ENCODE data around the gene SLC25A38. TPM values are rescaled to one million over a fixed set of nuclear protein-coding genes. Genes with fewer than 3 reads are reported as not detected.

Gene SLC25A38
- total RNA-seq, 1 donor from 2014 or later: 27.9 TPM

DNA sequence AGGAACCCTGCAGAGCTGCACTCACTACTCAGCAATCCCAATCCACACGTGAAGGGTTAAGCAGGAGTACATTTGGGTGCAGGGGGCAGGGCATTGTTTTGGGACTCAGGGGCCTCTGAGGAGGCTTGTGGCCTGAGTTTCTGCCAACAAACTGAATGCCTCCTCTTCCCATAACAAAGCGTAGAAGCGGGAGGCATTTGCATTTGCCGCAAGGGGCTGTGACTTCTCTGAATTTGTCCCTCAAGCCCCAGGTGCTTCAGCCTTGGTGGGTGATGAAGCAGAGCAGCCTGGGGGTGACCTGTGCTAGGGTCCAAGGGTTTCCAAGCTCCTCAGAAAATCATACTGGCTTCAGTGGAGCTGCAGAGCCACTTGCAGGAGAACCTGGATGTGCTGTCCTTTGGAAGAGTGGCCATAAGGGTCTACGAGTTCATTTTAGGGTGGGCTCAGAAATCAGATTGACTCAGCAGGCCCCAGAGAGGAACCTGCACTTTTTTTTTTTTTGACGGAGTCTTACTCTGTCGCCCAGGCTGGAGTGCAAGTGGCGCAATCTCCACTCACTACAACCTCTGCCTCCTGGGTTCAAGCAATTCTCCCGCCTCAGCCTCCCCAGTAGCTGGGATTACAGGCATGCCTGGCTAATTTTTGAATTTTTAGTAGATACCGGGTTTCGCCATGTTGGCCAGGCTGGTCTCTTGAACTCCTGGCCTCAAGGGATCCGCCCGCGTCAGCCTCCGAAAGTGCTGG is 21.9 kb downstream of the SLC25A38 start:
- Mint-ChIP-seq H3K4me3 (ENCODE audit: unreplicated experiment) (no peak overlapping the region), H3K4me1 (ENCODE audit: unreplicated experiment) (peaks cover 17% of the 10 kb centered on the region), H3K27ac (ENCODE audit: unreplicated experiment) (no peak overlapping the region), H3K27me3 (ENCODE audit: unreplicated experiment) (no peaks in the 10 kb centered on the region), H3K36me3 (ENCODE audit: unreplicated experiment) (peaks cover 16% of the 10 kb centered on the region), H3K9me3 (ENCODE audit: unreplicated experiment) (no peaks in the 10 kb centered on the region)
- DNase-seq (ENCODE audit: extremely low spot score, unreplicated experiment): no peak
- TF ChIP-seq, protein P1, sequence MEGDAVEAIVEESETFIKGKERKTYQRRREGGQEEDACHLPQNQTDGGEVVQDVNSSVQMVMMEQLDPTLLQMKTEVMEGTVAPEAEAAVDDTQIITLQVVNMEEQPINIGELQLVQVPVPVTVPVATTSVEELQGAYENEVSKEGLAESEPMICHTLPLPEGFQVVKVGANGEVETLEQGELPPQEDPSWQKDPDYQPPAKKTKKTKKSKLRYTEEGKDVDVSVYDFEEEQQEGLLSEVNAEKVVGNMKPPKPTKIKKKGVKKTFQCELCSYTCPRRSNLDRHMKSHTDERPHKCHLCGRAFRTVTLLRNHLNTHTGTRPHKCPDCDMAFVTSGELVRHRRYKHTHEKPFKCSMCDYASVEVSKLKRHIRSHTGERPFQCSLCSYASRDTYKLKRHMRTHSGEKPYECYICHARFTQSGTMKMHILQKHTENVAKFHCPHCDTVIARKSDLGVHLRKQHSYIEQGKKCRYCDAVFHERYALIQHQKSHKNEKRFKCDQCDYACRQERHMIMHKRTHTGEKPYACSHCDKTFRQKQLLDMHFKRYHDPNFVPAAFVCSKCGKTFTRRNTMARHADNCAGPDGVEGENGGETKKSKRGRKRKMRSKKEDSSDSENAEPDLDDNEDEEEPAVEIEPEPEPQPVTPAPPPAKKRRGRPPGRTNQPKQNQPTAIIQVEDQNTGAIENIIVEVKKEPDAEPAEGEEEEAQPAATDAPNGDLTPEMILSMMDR (IDR thresholded peaks at IDR 0.05): no peak

DNA sequence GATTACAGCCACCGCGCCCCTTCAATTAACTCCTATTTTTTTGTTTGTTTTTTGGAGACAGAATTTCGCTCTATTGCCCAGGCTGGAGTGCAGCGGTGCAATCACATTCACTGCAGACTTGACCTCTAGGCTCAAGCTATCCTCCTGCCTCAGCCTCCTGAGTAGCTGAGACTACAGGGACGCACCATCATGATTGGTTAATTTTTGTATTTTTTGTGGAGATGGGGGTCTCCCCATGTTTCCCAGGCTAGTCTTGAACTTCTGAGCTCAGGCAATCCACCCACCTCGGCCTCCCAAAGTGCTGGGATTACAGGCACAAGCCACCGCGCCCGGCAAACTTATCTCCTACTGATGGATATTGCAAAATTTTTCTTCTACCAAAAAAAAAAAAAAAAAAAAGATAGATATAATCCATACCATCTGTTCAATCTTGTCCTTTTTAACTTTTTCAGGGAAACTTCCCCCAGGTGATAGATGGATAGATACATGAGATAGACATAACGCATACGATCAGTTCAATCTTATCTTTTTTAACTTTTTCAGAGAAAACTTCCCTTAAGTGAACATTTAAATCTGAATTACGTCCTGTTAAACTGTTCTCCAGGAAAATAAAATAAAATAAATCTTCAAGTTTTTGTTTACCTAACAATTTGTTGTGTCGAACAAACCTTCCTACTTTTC is 22.7 kb downstream of the SLC25A38 start:
- peaks cover 17% of the 10 kb centered on the region for H3K4me1 Mint-ChIP-seq (ENCODE audit: unreplicated experiment)
- H3K4me3 Mint-ChIP-seq (ENCODE audit: unreplicated experiment): peak overlapping the region; percentile 95
- H3K36me3 Mint-ChIP-seq (ENCODE audit: unreplicated experiment): peaks cover 21% of the 10 kb centered on the region

DNA sequence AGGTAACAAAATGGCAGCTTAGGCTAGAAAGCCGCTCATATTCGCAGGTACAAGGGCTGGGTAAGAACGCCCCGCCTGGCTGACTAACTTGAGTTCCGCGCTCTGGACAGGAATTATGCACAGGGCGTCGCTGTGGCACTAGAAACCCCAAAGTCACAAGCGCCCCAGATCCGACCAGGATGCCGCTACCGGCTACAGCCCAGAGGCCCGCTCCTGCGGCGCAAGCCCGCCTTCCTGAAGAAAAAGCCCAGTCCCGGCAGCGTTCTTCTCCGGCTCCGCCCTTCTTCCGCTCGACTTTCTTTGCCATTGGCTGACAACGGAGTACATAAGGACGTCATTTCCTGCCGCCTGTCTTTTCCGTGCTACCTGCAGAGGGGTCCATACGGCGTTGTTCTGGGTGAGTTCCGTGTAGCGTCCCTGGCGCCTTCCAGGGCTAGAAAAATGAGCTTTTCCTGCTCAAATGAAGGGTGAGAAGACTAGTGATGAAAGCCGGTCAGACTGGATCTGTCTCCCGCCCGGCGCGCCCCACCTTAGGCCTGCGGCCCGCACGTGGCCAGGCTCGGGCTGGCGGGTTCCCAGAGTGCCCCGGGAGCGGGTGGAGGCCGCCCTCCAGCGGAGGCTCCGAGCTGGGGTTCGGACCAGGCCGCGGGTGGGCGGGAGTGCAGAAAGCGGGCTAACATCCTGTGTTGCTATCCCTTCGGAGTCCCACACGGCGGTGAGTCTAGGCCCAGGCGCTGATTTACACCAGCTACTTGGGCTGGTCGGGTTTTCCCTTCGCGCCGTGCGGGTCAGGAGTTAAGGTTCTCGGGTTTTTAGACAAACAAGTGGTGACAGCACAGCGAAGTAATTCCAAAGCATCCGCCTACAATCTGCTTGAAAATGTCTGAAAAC is 23.4 kb downstream of the SLC25A38 start, which contains the start of gene RPSA:
Gene RPSA, plus strand, starts transcription at position 353 of the 891 bp plus-strand sequence. CDS start 934 bp downstream, outside the sequence.
- DNase-seq (ENCODE audit: extremely low spot score, unreplicated experiment): peak; percentile 95
- H3K27me3 Mint-ChIP-seq (ENCODE audit: unreplicated experiment): no peaks in the 10 kb centered on the region
- H3K36me3 Mint-ChIP-seq (ENCODE audit: unreplicated experiment): peaks cover 27% of the 10 kb centered on the region
- TF ChIP-seq, protein P1 (IDR thresholded peaks at IDR 0.05): peak; percentile 54
- H3K4me1 Mint-ChIP-seq (ENCODE audit: unreplicated experiment): peaks cover 17% of the 10 kb centered on the region
- H3K4me3 Mint-ChIP-seq (ENCODE audit: unreplicated experiment): peak within 1 kb of the TSS; percentile 95
- peak within 1 kb of the TSS; percentile 96 for H3K27ac Mint-ChIP-seq (ENCODE audit: unreplicated experiment)
- no peaks in the 10 kb centered on the region for H3K9me3 Mint-ChIP-seq (ENCODE audit: unreplicated experiment)

More for the DNA sequence above, 22.7 kb downstream of the SLC25A38 start:
- no peaks in the 10 kb centered on the region for H3K27me3 Mint-ChIP-seq (ENCODE audit: unreplicated experiment)
- TF ChIP-seq, protein P1 (IDR thresholded peaks at IDR 0.05): no peak
- DNase-seq (ENCODE audit: extremely low spot score, unreplicated experiment): no peak
- H3K9me3 Mint-ChIP-seq (ENCODE audit: unreplicated experiment): no peaks in the 10 kb centered on the region
- H3K27ac Mint-ChIP-seq (ENCODE audit: unreplicated experiment): peak overlapping the region; percentile 96

DNA sequence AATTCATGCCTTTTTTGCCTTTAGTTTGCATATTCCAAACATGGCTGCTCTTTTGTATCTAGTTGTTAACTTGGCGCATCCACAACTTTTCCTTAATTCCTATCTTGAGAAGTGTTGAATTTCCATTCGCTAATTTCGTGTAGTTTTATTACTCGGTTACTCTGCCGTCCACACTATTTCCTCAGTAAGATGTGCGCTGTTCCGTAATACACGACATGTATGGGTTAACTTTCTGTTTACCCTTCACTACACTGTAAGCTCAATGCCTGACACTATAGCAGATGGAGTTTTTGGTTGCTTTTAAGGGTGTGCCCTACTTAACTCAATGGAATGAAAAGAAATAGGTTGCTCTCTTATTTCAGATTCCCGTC is 24.1 kb downstream of the SLC25A38 start:
- Mint-ChIP-seq H3K36me3 (ENCODE audit: unreplicated experiment) (peaks cover 32% of the 10 kb centered on the region), H3K4me1 (ENCODE audit: unreplicated experiment) (peaks cover 17% of the 10 kb centered on the region), H3K27me3 (ENCODE audit: unreplicated experiment) (no peaks in the 10 kb centered on the region), H3K27ac (ENCODE audit: unreplicated experiment) (peak overlapping the region; percentile 96), H3K4me3 (ENCODE audit: unreplicated experiment) (peak overlapping the region; percentile 95), H3K9me3 (ENCODE audit: unreplicated experiment) (no peaks in the 10 kb centered on the region)
- DNase-seq (ENCODE audit: extremely low spot score, unreplicated experiment): no peak
- TF ChIP-seq, protein P1 (IDR thresholded peaks at IDR 0.05): no peak
